OCI-LY3 (cell line): ENCODE data around the gene ORAI1.

ENCODE experiments used
- CTCF ChIP-seq: fragments of 200-600, 300-600 bp; sonication (generic); IDR thresholded peaks from 2 replicates; pipeline ENCODE4 v1.5.1; 2014; ENCODE audit warnings: antibody characterized with exemption, low read length, low read depth
- EZH2phosphoT487 ChIP-seq: fragments of 200-600 bp; shearing (Covaris generic); IDR thresholded peaks from 2 replicates; pipeline ENCODE4 v1.6.1; 2018; ENCODE audit warnings: antibody characterized with exemption, mixed run types, low read depth

- no peak for TF ChIP-seq CTCF
- TF ChIP-seq EZH2phosphoT487 = no peak
These were observed 2.2 kb downstream of the ORAI1 start for GRCh38 chr12:121628536-121628935.
